Gastrocnemius medialis (tissue), 4 donors: ENCODE measurements around the gene SGK1. TPM values are rescaled to one million over a fixed set of nuclear protein-coding genes. Genes with fewer than 3 reads are reported as not detected.
"Not testable (repeated sequence)": the region's sequence is repeated elsewhere in the genome, so short reads cannot be mapped to it uniquely, and the experiment has no call there.

ENCODE experiments used
- ATAC-seq, 2 donors: fragments of 150-250 bp; one replicate each; pipeline ENCODE4 v1.9.1; 2016
- DNase-seq, 2 donors: peaks; one replicate each; pipeline ENCODE4 v3.0.0-alpha.2; 2019
- H3K27ac ChIP-seq, 4 donors: fragments of 200-600 bp; sonication (generic); 1 replicate in 1 of 4; 2 replicates in 3 of 4; pipeline ENCODE4 v1.5.1; 2016 to 2018; ENCODE audit warnings: mild to moderate bottlenecking in 2 of 4, moderate library complexity in 1 of 4
- H3K27me3 ChIP-seq, 3 donors: fragments of 200-600 bp; sonication (generic) in 2 of 3; 1 replicate in 1 of 3; 2 replicates in 2 of 3; pipeline versions ENCODE4 v1.5.1 to v1.6.0; 2016 to 2019; ENCODE audit warnings: mild to moderate bottlenecking in 1 of 3, moderate library complexity in 1 of 3
- H3K36me3 ChIP-seq, 2 donors: fragments of 200-600 bp; sonication (generic) in 1 of 2; one replicate each; pipeline ENCODE4 v1.5.1; 2017 to 2018
- H3K4me1 ChIP-seq, 2 donors: fragments of 200-600 bp; sonication (generic) in 1 of 2; one replicate each; pipeline ENCODE4 v1.5.1; 2016 to 2017; ENCODE audit warnings: mild to moderate bottlenecking in 2 of 2
- H3K4me3 ChIP-seq, 4 donors: fragments of 200-600 bp; sonication (generic) in 3 of 4; 1 replicate in 1 of 4; 2 replicates in 3 of 4; pipeline ENCODE4 v1.5.1; 2016 to 2019; ENCODE audit warnings: mild to moderate bottlenecking in 2 of 4
- H3K9me3 ChIP-seq, 3 donors: fragments of 200-600 bp; sonication (generic) in 2 of 3; 1 replicate in 1 of 3; 2 replicates in 2 of 3; pipeline ENCODE4 v1.5.1; 2016 to 2019
- CTCF ChIP-seq, 5 experiments: fragments of 450-650 bp in 3 of 5; fragments of 200-600 bp in 2 of 5; sonication (generic) in 2 of 5; IDR thresholded peaks in 4 of 5; conservative IDR thresholded peaks in 1 of 5; 1 replicate in 4 of 5; 2 replicates in 1 of 5; pipeline ENCODE4 v1.5.1; 2016 to 2019; ENCODE audit warnings: antibody characterized with exemption in 5 of 5, mild to moderate bottlenecking in 3 of 5, moderate library complexity in 3 of 5
- POLR2A ChIP-seq, 2 donors: fragments of 450-650 bp; IDR thresholded peaks; one replicate each; pipeline ENCODE4 v1.6.1; 2017; ENCODE audit warnings: antibody characterized with exemption in 2 of 2, mild to moderate bottlenecking in 2 of 2, moderate library complexity in 2 of 2
- in situ Hi-C, 4 donors: fragments of 200-750 bp; cut with MboI; loops; one replicate each; pipeline versions ENCODE4 v1.15.0 to v1.8.0; 2017; ENCODE audit warnings: low sequenced_read_pairs in 4 of 4
- intact Hi-C: fragments of 100-400 bp; cut with DNase I; formaldehyde crosslinking; loops from one replicate; pipeline ENCODE4 v1.15.1; 2023; ENCODE audit warnings: low total_unique reads
- total RNA-seq, 4 donors: library from RNA; depleted of rRNA; stranded (reverse); fragments of >200 nt; gene quantifications; one replicate each; pipeline versions ENCODE4 v1.1.0 to v1.2.3, GENCODE V29; 2016

Gene SGK1
- total RNA-seq, 4 donors from 2014 or later: 43.7 to 100 (median 56.2) TPM

- intact Hi-C loops: no loop called here
- in situ Hi-C loops: loop anchor here in 2 of 4 donors (25.0 kb wide), 1 partner anchor 264 kb away; no protein-coding TSS in a partner anchor
Measured at GRCh38 chr6:134198093-134198492, 119.8 kb downstream of the SGK1 start.

GRCh38 chr6:134197685-134198084 is 120.2 kb downstream of the SGK1 start:
- H3K36me3 ChIP-seq, H3K27ac ChIP-seq, intact Hi-C loops, H3K4me1 ChIP-seq, H3K9me3 ChIP-seq, H3K4me3 ChIP-seq, DNase-seq, H3K27me3 ChIP-seq, ATAC-seq: not testable (repeated sequence)
- in situ Hi-C loops: loop anchor here in 2 of 4 donors (25.0 kb wide), 1 partner anchor 265 kb away; no protein-coding TSS in a partner anchor

More at GRCh38 chr6:134198093-134198492, 119.8 kb downstream of the SGK1 start:
- Histone ChIP-seq H3K36me3 (no peaks in the 10 kb centered on the region), H3K4me3 (no peak overlapping the region), H3K9me3 (no peaks in the 10 kb centered on the region), H3K4me1 (no peaks in the 10 kb centered on the region), H3K27me3 (no peaks in the 10 kb centered on the region), H3K27ac (no peak overlapping the region)
- TF ChIP-seq CTCF (IDR thresholded peaks at IDR 0.05 in 4 of 5, conservative IDR thresholded peaks at IDR 0.05 in 1 of 5): no peak
- TF ChIP-seq POLR2A (IDR thresholded peaks at IDR 0.05): no peak
- ATAC-seq (no peak), DNase-seq (no peak)

GRCh38 chr6:134196568-134197193 is 121.2 kb downstream of the SGK1 start:
- TF ChIP-seq POLR2A (IDR thresholded peaks at IDR 0.05) (no peak), CTCF (IDR thresholded peaks at IDR 0.05 in 4 of 5, conservative IDR thresholded peaks at IDR 0.05 in 1 of 5) (no peak)
- H3K36me3 ChIP-seq: no peaks in the 10 kb centered on the region
- in situ Hi-C loops (loop anchor here in 2 of 4 donors (25.0 kb wide), 1 partner anchor 266 kb away; no protein-coding TSS in a partner anchor), intact Hi-C loops (no loop called here)
- DNase-seq (no peak), ATAC-seq (no peak)
- H3K4me1 ChIP-seq: no peaks in the 10 kb centered on the region
- no peak overlapping the region for H3K27ac ChIP-seq
- H3K4me3 ChIP-seq: no peak overlapping the region
- no peaks in the 10 kb centered on the region for H3K9me3 ChIP-seq
- H3K27me3 ChIP-seq: no peaks in the 10 kb centered on the region

GRCh38 chr6:134195985-134196384 is 121.9 kb downstream of the SGK1 start:
- Histone ChIP-seq H3K4me3 (no peak overlapping the region), H3K9me3 (no peaks in the 10 kb centered on the region), H3K36me3 (no peaks in the 10 kb centered on the region), H3K27me3 (no peaks in the 10 kb centered on the region), H3K27ac (no peak overlapping the region), H3K4me1 (peaks cover 0 to 3% of the 10 kb centered on the region in 2 donors)
- in situ Hi-C loops: loop anchor here in 2 of 4 donors (25.0 kb wide), 1 partner anchor 266 kb away; no protein-coding TSS in a partner anchor
- DNase-seq (no peak), ATAC-seq (no peak)
- TF ChIP-seq CTCF (IDR thresholded peaks at IDR 0.05 in 4 of 5, conservative IDR thresholded peaks at IDR 0.05 in 1 of 5) (no peak), POLR2A (IDR thresholded peaks at IDR 0.05) (no peak)
- intact Hi-C loops: no loop called here

GRCh38 chr6:134195164-134195906 is 122.6 kb downstream of the SGK1 start:
- DNase-seq: no peak
- TF ChIP-seq CTCF (IDR thresholded peaks at IDR 0.05 in 4 of 5, conservative IDR thresholded peaks at IDR 0.05 in 1 of 5): no peak
- no peak for TF ChIP-seq POLR2A (IDR thresholded peaks at IDR 0.05)
- H3K9me3 ChIP-seq: no peaks in the 10 kb centered on the region
- H3K27me3 ChIP-seq: no peaks in the 10 kb centered on the region
- intact Hi-C loops: no loop called here
- no peak overlapping the region for H3K27ac ChIP-seq
- H3K4me3 ChIP-seq: no peak overlapping the region
- ATAC-seq: no peak
- H3K36me3 ChIP-seq: no peaks in the 10 kb centered on the region
- peaks cover 0 to 4% of the 10 kb centered on the region in 2 donors for H3K4me1 ChIP-seq
- in situ Hi-C loops: loop anchor here in 2 of 4 donors (25.0 kb wide), 1 partner anchor 267 kb away; no protein-coding TSS in a partner anchor
